Midbrain (tissue), 1 donor: ENCODE data around the gene CAND1.
A peak's percentile ranks its signal among the peaks of the same experiment; 100 is the strongest.

Source experiments
- DNase-seq: peaks from one replicate; lab custom pipeline; 2025; lab: John Stamatoyannopoulos, UW

The CAND1 gene

GRCh38 chr12:67344979-67345710 is 76.0 kb downstream of the CAND1 start:
- DNase-seq = no peak

DNA sequence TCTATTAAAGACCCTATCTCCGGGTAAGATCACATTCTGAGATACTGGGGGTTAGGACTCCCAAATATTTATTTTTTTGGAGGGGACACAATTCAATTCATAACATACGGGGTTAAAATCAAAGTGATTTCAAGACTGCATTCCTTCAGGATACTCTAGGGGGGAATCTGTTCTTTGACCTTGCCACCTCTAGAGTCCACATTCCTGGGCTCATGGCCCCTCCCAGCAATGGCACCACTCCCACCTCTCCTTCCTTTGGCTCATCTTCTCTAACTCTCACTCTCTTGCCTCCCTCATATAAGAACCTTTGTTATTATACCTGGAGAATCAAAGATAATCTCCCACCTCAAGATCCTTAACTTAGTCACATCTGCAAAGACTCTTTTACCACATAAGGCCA is 79.5 kb downstream of the CAND1 start:
- DNase-seq = no peak

DNA sequence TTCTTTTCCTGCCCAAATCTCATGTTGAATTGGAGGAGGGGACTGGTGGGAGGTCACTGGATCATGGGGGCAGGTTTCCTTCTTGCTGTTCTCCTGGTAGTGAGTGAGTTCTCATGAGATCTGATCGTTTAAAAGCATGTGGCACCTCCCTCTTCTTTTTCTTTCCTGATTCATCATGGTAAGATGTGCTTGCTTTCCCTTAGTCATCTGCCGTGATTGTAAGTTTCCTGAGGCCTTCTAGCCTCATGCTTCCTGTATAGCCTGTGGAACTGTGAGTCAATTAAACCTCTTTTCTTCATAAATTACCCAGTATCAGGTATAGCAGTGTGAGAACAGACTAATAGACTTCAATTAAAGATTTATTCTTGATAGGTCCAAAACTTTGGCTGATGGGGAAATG is 83.5 kb downstream of the CAND1 start:
- DNase-seq = no peak

- no peak for DNase-seq
Observed at GRCh38 chr12:67354322-67354721, 85.2 kb downstream of the CAND1 start.

DNA sequence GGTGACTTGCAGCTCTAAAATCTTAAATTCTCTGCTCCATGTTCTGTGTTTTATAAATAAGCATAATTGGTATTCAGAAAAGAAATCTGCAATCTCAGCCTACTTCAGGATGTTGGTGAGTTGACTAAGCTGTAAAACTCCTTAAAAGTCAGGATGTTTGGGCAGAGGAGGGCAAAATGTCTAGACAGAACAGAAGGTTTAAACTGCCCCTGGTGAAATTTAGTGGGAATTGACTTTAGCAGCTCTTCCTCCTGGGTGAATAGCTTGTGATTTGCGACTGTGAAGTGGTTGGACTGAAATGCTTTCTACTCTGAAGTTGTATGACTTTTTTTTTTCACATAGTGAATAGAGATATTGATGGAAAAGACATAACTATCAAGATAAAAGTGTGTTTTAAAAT is 85.8 kb downstream of the CAND1 start:
- no peak for DNase-seq

DNA sequence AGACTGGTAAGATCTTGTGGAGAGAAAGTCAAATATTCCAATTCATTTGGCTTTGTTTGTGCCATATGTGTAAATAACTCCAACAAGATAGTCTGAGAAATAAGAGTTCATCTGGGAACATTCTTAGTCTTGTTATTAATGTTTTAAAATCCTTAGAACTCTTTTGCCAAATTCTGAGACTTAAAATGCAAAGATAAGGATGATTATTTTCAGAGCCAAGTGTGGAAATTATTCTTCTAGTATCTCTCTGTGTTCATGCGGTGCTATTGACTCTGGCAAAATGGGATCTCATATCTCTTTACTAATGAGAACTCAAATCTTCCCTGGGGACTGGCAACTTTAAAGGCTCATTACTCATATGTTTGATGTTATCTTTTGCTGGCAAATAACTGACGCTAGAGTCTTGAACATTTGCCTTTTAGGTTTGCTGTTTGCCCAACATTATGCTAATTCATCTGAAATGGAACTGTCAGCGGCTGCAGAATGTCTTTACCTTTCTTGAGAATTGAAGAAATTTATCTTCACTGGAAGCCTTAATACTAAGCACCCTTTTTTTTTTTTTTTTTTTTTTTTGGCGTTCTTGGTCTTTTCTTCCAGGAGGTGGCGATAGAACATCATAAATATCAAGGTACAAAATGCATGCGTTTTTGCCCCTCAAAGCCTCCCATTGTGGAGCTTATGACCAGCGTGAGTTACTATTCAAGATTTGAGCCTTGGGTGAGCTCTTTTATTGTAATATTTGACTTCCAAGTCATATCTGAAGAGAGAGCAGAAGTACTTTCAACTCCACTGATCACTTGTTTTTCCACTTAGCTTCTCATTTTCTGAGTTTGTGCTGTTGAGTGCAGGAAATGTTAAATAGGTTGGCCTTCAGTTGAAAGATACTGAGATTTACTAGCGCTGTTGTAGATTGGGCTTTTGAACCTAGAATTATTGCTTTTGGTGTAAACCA is 86.5 kb downstream of the CAND1 start:
- DNase-seq = peak; percentile 41

GRCh38 chr12:67356380-67356774 is 87.2 kb downstream of the CAND1 start:
- no peak for DNase-seq

DNA sequence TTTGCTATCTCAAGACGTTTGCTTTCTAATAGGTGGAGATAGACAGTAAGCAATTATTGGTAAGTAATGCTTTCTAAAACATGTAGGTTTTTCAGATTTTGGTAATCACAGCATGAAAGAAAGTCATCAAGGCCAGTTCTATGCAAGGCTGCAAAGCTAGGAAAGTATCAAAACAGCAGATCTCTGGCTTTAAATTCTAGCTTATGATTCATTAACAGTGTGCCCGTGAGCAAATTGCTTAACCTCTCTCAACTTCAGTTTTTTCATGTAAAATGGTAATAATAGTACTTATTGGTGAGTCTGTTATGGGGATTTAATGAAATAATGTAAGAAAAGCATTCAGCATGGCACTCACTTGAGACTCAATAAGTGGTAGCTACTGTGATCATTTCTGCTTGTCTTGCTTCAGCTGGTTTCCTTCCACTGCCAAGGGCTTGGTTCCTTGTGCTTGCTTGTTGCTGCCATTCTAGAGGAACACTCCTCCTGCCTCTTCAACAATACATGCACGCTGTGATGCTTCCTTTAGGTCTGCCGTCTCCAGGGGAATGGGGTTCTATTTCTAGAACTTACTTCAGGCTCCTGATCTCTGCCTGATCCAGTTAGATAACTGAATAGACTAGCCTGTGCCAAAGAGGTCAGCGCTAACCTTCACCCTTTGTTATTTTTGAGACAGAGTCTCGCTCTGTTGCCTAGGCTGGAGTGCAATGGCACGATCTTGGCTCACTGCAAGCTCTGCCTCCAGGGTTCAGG is 88.4 kb downstream of the CAND1 start:
- no peak for DNase-seq

GRCh38 chr12:67358781-67359338 is 89.7 kb downstream of the CAND1 start:
- no peak for DNase-seq

DNA sequence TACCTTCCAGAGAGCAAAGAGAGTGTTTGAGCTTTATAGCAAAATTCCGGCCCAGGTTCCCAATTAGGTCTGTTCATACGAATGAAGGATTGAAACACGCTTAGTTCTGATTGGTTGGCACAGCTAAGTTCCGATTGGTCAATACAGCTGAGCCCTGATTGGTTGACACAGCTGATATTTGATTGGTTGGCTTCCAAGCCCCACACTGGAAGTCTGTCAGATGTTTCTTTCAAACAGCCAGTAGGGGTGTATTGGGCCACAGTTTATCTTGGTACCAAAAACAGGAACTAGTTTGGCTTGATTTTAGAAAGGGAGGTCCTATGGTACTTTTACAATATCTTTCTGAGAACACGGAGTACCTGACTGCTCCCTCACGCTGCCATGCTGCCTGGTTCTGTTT is 93.4 kb downstream of the CAND1 start:
- DNase-seq = no peak

- DNase-seq = no peak
Observed at GRCh38 chr12:67364228-67364627, 95.1 kb downstream of the CAND1 start.

DNA sequence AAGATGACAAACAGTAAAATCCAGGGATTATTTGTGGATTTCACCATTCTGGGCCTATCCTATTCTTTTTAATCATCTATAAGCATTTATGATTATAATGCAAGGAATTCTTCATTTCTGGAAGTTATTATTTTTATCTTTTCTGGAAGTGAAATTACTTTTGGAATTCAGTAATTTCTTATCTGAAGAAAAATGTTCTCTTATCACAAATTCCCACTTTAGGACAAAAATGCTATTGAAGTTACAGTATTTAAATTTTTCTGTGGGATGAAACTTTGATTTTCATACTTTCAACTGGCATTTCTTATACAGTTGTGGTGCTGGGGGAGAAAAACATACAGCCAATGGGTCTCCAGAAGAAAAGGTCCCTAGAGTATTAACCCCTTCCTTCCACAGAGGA is 96.0 kb downstream of the CAND1 start:
- DNase-seq = no peak

- no peak for DNase-seq
Observed at GRCh38 chr12:67367843-67368242, 98.7 kb downstream of the CAND1 start.
